Mucosa of stomach (tissue), 1 donor: ENCODE data around the gene EREG.

Source experiments
- H3K27me3 ChIP-seq: one replicate; pipeline ENCODE4 v1.7.0; 2013; ENCODE audit warnings: mild to moderate bottlenecking, low read length; ENCODE audit not compliant: control insufficient read depth, insufficient read depth
- H3K36me3 ChIP-seq: one replicate; pipeline ENCODE4 v1.7.0; 2013; ENCODE audit warnings: low read length; ENCODE audit not compliant: control insufficient read depth, insufficient read depth
- H3K4me1 ChIP-seq: one replicate; pipeline ENCODE4 v1.7.0; 2013; ENCODE audit warnings: mild to moderate bottlenecking, low read length; ENCODE audit not compliant: control insufficient read depth, insufficient read depth
- H3K4me3 ChIP-seq: one replicate; pipeline ENCODE4 v1.7.0; 2013; ENCODE audit warnings: low read length
- H3K9ac ChIP-seq: one replicate; pipeline ENCODE4 v1.7.0; 2013; ENCODE audit warnings: mild to moderate bottlenecking, low read length, moderate library complexity
- H3K9me3 ChIP-seq: one replicate; pipeline ENCODE4 v1.7.0; 2013; ENCODE audit warnings: mild to moderate bottlenecking, low read length, moderate library complexity; ENCODE audit not compliant: control insufficient read depth
- donor health status: Pancreatic carcinoma.

Gene EREG

GRCh38 chr4:74375824-74376426 is 11.0 kb downstream of the EREG start:
- Histone ChIP-seq H3K4me3 (no peak overlapping the region), H3K27me3 (no peaks in the 10 kb centered on the region), H3K9ac (peak overlapping the region; percentile 30), H3K9me3 (no peaks in the 10 kb centered on the region), H3K36me3 (no peaks in the 10 kb centered on the region), H3K4me1 (peaks cover 21% of the 10 kb centered on the region)

- Histone ChIP-seq H3K36me3 (no peaks in the 10 kb centered on the region), H3K9ac (peak overlapping the region; percentile 30), H3K4me1 (peaks cover 21% of the 10 kb centered on the region)
Observed at GRCh38 chr4:74376888-74377483, 12.0 kb downstream of the EREG start.

GRCh38 chr4:74377714-74378113 is 12.8 kb downstream of the EREG start:
- no peak overlapping the region for H3K4me3 ChIP-seq
- no peak overlapping the region for H3K9ac ChIP-seq
- no peaks in the 10 kb centered on the region for H3K9me3 ChIP-seq

More at GRCh38 chr4:74376888-74377483, 12.0 kb downstream of the EREG start:
- Histone ChIP-seq H3K4me3 (no peak overlapping the region), H3K9me3 (no peaks in the 10 kb centered on the region), H3K27me3 (no peaks in the 10 kb centered on the region)

GRCh38 chr4:74378573-74378972 is 13.6 kb downstream of the EREG start:
- H3K9ac ChIP-seq = no peak overlapping the region
- H3K27me3 ChIP-seq = no peaks in the 10 kb centered on the region
- H3K36me3 ChIP-seq = no peaks in the 10 kb centered on the region
- no peak overlapping the region for H3K4me3 ChIP-seq
- H3K4me1 ChIP-seq = peaks cover 21% of the 10 kb centered on the region
- no peaks in the 10 kb centered on the region for H3K9me3 ChIP-seq

More at GRCh38 chr4:74377714-74378113, 12.8 kb downstream of the EREG start:
- H3K27me3 ChIP-seq = no peaks in the 10 kb centered on the region
- peaks cover 21% of the 10 kb centered on the region for H3K4me1 ChIP-seq
- H3K36me3 ChIP-seq = no peaks in the 10 kb centered on the region

GRCh38 chr4:74379912-74380311 is 15.0 kb downstream of the EREG start:
- Histone ChIP-seq H3K4me3 (no peak overlapping the region), H3K9me3 (no peaks in the 10 kb centered on the region), H3K36me3 (no peaks in the 10 kb centered on the region), H3K4me1 (peaks cover 12% of the 10 kb centered on the region), H3K27me3 (no peaks in the 10 kb centered on the region), H3K9ac (no peak overlapping the region)

- no peak overlapping the region for H3K4me3 ChIP-seq
Observed at GRCh38 chr4:74385386-74385785, 20.4 kb downstream of the EREG start.

GRCh38 chr4:74386159-74386558 is 21.2 kb downstream of the EREG start:
- no peaks in the 10 kb centered on the region for H3K9me3 ChIP-seq
- no peaks in the 10 kb centered on the region for H3K27me3 ChIP-seq
- H3K4me1 ChIP-seq = no peaks in the 10 kb centered on the region

More at GRCh38 chr4:74385386-74385785, 20.4 kb downstream of the EREG start:
- Histone ChIP-seq H3K9me3 (no peaks in the 10 kb centered on the region), H3K9ac (no peak overlapping the region), H3K27me3 (no peaks in the 10 kb centered on the region), H3K4me1 (no peaks in the 10 kb centered on the region), H3K36me3 (no peaks in the 10 kb centered on the region)

GRCh38 chr4:74387790-74388189 is 22.8 kb downstream of the EREG start:
- Histone ChIP-seq H3K9ac (no peak overlapping the region), H3K9me3 (no peaks in the 10 kb centered on the region), H3K36me3 (no peaks in the 10 kb centered on the region), H3K4me3 (no peak overlapping the region), H3K4me1 (no peaks in the 10 kb centered on the region), H3K27me3 (no peaks in the 10 kb centered on the region)

More at GRCh38 chr4:74386159-74386558, 21.2 kb downstream of the EREG start:
- Histone ChIP-seq H3K36me3 (no peaks in the 10 kb centered on the region), H3K4me3 (no peak overlapping the region), H3K9ac (no peak overlapping the region)

GRCh38 chr4:74389494-74389893 is 24.5 kb downstream of the EREG start:
- Histone ChIP-seq H3K27me3 (no peaks in the 10 kb centered on the region), H3K4me1 (peaks cover 2% of the 10 kb centered on the region), H3K36me3 (no peaks in the 10 kb centered on the region), H3K9me3 (no peaks in the 10 kb centered on the region), H3K9ac (no peak overlapping the region), H3K4me3 (no peak overlapping the region)

- no peaks in the 10 kb centered on the region for H3K9me3 ChIP-seq
- peaks cover 10% of the 10 kb centered on the region for H3K4me1 ChIP-seq
- no peaks in the 10 kb centered on the region for H3K27me3 ChIP-seq
- H3K9ac ChIP-seq = no peak overlapping the region
- no peak overlapping the region for H3K4me3 ChIP-seq
- no peaks in the 10 kb centered on the region for H3K36me3 ChIP-seq
Observed at GRCh38 chr4:74390677-74391076, 25.7 kb downstream of the EREG start.

- Histone ChIP-seq H3K4me3 (no peak overlapping the region), H3K4me1 (peaks cover 10% of the 10 kb centered on the region), H3K9me3 (no peaks in the 10 kb centered on the region), H3K27me3 (no peaks in the 10 kb centered on the region), H3K9ac (no peak overlapping the region), H3K36me3 (no peaks in the 10 kb centered on the region)
Observed at GRCh38 chr4:74391346-74391745, 26.4 kb downstream of the EREG start.

- Histone ChIP-seq H3K4me1 (peaks cover 10% of the 10 kb centered on the region), H3K9ac (no peak overlapping the region), H3K36me3 (no peaks in the 10 kb centered on the region), H3K9me3 (no peaks in the 10 kb centered on the region), H3K4me3 (no peak overlapping the region), H3K27me3 (no peaks in the 10 kb centered on the region)
Observed at GRCh38 chr4:74391890-74392475, 27.0 kb downstream of the EREG start.
